Measurements from ENCODE around the gene RAP1GAP.

Gene RAP1GAP

GRCh38 chr1:21662426-21663247 lies 6.5 kb downstream of the RAP1GAP start:
- DNase-seq (ENCODE audit: low spot score) = no peak

- no peak for DNase-seq (ENCODE audit: low spot score)
These were observed 7.3 kb downstream of the RAP1GAP start for GRCh38 chr1:21661886-21662285.

- DNase-seq (ENCODE audit: low spot score) = no peak
These were observed 9.2 kb downstream of the RAP1GAP start for GRCh38 chr1:21659924-21660326.

GRCh38 chr1:21659099-21659923 lies 9.8 kb downstream of the RAP1GAP start:
- peak; percentile 79 for DNase-seq (ENCODE audit: low spot score)

- no peak for DNase-seq (ENCODE audit: low spot score)
These were observed 11.5 kb downstream of the RAP1GAP start for GRCh38 chr1:21657456-21658190.

GRCh38 chr1:21655748-21656147 lies 13.4 kb downstream of the RAP1GAP start:
- peak; percentile 62 for DNase-seq (ENCODE audit: low spot score)

- DNase-seq (ENCODE audit: low spot score) = no peak
These were observed 13.9 kb downstream of the RAP1GAP start for GRCh38 chr1:21655259-21655658.

GRCh38 chr1:21654209-21654608 lies 14.9 kb downstream of the RAP1GAP start:
- no peak for DNase-seq (ENCODE audit: low spot score)

- DNase-seq (ENCODE audit: low spot score) = no peak
These were observed 15.4 kb downstream of the RAP1GAP start for GRCh38 chr1:21653744-21654100.

GRCh38 chr1:21652937-21653743 lies 16.0 kb downstream of the RAP1GAP start:
- DNase-seq (ENCODE audit: low spot score) = no peak

- no peak for DNase-seq (ENCODE audit: low spot score)
These were observed 16.8 kb downstream of the RAP1GAP start for GRCh38 chr1:21652101-21652936.

GRCh38 chr1:21651214-21652042 lies 17.7 kb downstream of the RAP1GAP start:
- no peak for DNase-seq (ENCODE audit: low spot score)

GRCh38 chr1:21650400-21650799 lies 18.8 kb downstream of the RAP1GAP start:
- DNase-seq (ENCODE audit: low spot score) = no peak

- DNase-seq (ENCODE audit: low spot score) = no peak
These were observed 19.8 kb downstream of the RAP1GAP start for GRCh38 chr1:21649315-21649714.

GRCh38 chr1:21648791-21649190 lies 20.4 kb downstream of the RAP1GAP start:
- no peak for DNase-seq (ENCODE audit: low spot score)

GRCh38 chr1:21648352-21648730 lies 20.8 kb downstream of the RAP1GAP start:
- DNase-seq (ENCODE audit: low spot score) = no peak

- DNase-seq (ENCODE audit: low spot score) = peak; percentile 53
These were observed 21.5 kb downstream of the RAP1GAP start for GRCh38 chr1:21647431-21648351.

GRCh38 chr1:21645550-21645949 lies 23.6 kb downstream of the RAP1GAP start:
- DNase-seq (ENCODE audit: low spot score) = no peak

- no peak for DNase-seq (ENCODE audit: low spot score)
These were observed 24.3 kb downstream of the RAP1GAP start for GRCh38 chr1:21644906-21645305.

All from COLO829 (cell line).